ENCODE data around the gene MUL1.
A peak's percentile ranks its signal among the peaks of the same experiment; 100 is the strongest.

The MUL1 gene

DNA sequence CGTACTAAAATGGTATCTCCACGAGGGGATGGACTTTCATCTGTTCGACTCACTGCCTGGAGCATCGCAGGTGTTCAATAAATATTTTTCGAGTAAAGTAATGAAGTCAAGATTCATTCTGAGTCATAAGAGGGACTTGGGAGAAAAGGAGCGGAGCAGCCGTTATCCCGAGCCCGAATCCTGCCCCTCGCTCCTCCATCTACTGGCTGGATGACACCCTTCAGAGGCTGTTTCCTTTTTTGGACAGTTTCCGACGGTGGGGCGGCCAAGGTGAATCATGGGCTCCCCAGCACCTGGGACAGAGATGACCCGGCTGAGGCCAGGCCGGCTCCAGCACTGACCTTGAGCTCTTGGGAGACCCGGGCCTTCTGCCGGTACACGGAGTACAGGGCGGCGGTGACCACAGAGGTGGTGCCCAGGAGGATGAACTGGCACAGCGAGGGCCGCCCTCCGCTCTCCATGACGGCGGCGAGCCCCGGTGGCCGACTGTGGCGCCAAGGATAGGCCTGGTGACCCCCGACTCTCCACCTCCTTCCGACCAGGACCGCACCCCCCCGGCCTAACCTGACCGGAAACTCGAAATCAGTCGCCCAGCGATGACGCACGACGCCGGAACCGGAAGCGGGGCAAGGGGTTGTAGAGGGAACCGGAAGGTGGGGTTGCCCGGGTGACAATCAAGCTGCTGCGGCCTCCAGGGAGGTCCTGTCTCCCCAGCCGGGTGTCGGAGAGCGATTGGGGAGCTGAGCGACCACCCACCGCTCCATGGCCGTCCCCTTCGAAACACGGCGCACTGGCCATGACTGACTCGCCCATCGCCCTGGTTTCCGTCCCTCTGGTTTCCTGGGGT is at the start of gene MUL1:
Gene MUL1 (minus strand): TSS at position 588 of the 847 bp plus-strand sequence. CDS start 127 bp downstream, at position 461.
- no peaks in the 10 kb centered on the region for H3K9me3 Mint-ChIP-seq
- ATAC-seq, result peak; percentile 98

DNA sequence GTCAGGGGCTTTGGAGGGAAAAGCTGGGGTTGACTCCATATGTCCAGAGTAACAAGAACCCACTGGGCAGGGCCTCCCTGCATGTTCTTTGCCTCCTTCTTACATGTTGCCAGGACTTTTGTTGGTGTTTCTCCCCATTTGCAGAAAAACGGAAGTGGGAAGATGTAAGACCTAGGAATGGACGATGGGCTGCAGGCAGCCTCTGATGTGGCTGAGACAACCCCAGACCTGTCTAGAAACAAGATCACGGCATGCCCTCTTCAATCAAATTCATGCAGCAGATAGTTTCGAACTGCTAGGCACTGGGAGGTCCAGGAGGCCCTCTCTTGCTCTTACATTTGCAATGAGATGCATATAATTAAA is 47.8 kb upstream of the MUL1 start:
- no peaks in the 10 kb centered on the region for H3K9me3 Mint-ChIP-seq
- ATAC-seq (no peak), DNase-seq (no peak)
- H3K4me1 Mint-ChIP-seq, result no peaks in the 10 kb centered on the region
- H3K27me3 Mint-ChIP-seq, result peaks cover 38% of the 10 kb centered on the region
- H3K27ac Mint-ChIP-seq, result no peak overlapping the region
- no peaks in the 10 kb centered on the region for H3K36me3 Mint-ChIP-seq (ENCODE audit: low read depth)
- H3K4me3 Mint-ChIP-seq, result no peak overlapping the region

More for the DNA sequence above, at the start of gene MUL1:
- H3K27ac Mint-ChIP-seq, result peak within 1 kb of the TSS; percentile 70
- peak within 1 kb of the TSS; percentile 92 for H3K4me3 Mint-ChIP-seq
- H3K4me1 Mint-ChIP-seq, result peaks cover 29% of the 10 kb centered on the region
- DNase-seq, result peak; percentile 98
- H3K27me3 Mint-ChIP-seq, result peaks cover under 1% of the 10 kb centered on the region
- H3K36me3 Mint-ChIP-seq (ENCODE audit: low read depth), result peaks cover 2% of the 10 kb centered on the region

GRCh38 chr1:20555025-20555757 is 47.2 kb upstream of the MUL1 start:
- H3K9me3 Mint-ChIP-seq, result no peaks in the 10 kb centered on the region
- no peak overlapping the region for H3K4me3 Mint-ChIP-seq
- peaks cover 35% of the 10 kb centered on the region for H3K27me3 Mint-ChIP-seq
- ATAC-seq (no peak), DNase-seq (no peak)
- H3K27ac Mint-ChIP-seq, result no peak overlapping the region
- H3K4me1 Mint-ChIP-seq, result no peaks in the 10 kb centered on the region
- no peaks in the 10 kb centered on the region for H3K36me3 Mint-ChIP-seq (ENCODE audit: low read depth)

DNA sequence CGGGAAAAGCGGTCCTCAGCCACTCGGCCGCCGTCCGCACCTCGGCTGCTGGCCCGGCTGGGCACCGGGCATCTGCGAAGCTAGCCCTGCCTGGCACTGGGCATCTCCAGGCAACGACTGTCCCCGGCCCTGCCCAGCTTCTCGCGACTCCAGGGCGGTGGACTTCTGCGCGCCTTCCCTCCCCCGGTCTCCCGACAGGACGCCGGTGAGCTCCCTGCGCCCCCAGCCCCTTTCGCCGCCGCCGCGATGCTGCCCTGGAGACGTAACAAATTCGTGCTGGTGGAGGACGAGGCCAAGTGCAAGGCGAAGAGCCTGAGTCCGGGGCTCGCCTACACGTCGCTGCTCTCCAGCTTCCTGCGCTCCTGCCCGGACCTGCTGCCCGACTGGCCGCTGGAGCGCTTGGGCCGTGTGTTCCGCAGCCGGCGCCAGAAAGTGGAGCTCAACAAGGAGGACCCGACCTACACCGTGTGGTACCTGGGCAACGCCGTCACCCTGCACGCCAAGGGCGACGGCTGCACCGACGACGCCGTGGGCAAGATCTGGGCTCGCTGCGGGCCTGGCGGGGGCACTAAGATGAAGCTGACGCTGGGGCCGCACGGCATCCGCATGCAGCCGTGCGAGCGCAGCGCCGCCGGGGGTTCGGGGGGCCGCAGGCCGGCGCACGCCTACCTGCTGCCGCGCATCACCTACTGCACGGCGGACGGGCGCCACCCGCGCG is 44.9 kb upstream of the MUL1 start:
- Mint-ChIP-seq H3K36me3 (ENCODE audit: low read depth) (no peaks in the 10 kb centered on the region), H3K4me1 (no peaks in the 10 kb centered on the region), H3K4me3 (no peak overlapping the region), H3K27ac (no peak overlapping the region), H3K9me3 (no peaks in the 10 kb centered on the region), H3K27me3 (peaks cover 35% of the 10 kb centered on the region)
- ATAC-seq (no peak), DNase-seq (no peak)

GRCh38 chr1:20551945-20552727 is 44.2 kb upstream of the MUL1 start, which contains the start of gene FAM43B:
TSS of gene FAM43B (plus strand) at chr1:20552573. CDS start at chr1:20552974, 401 bp downstream.
- H3K36me3 Mint-ChIP-seq (ENCODE audit: low read depth), result no peaks in the 10 kb centered on the region
- DNase-seq, result peak; percentile 22
- H3K4me3 Mint-ChIP-seq, result no peak within 1 kb of the TSS
- no peaks in the 10 kb centered on the region for H3K4me1 Mint-ChIP-seq
- no peak within 1 kb of the TSS for H3K27ac Mint-ChIP-seq
- peaks cover 39% of the 10 kb centered on the region for H3K27me3 Mint-ChIP-seq
- ATAC-seq, result peak; percentile 51
- H3K9me3 Mint-ChIP-seq, result no peaks in the 10 kb centered on the region

DNA sequence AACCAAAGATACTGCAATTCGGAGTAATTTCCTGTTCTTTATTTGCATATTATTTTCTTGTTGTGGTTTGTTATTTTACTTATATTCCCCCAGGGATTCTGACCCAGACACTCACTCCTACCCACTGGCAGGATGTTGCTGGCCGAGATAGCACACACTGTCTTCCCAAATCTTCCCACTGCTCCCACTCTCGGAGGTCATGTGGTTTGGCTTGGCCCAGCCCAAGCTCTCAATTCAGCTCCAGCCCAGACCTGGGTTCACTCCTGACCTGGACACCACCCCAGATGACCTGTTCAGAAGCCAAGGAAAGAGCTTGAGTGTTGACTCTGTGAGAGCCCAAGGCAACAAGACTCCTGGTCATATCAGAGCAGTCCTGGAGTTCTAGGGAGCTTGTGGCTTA is 43.2 kb upstream of the MUL1 start:
- Mint-ChIP-seq H3K9me3 (no peaks in the 10 kb centered on the region), H3K27me3 (peaks cover 45% of the 10 kb centered on the region), H3K4me1 (no peaks in the 10 kb centered on the region), H3K4me3 (no peak overlapping the region), H3K27ac (no peak overlapping the region), H3K36me3 (ENCODE audit: low read depth) (no peaks in the 10 kb centered on the region)
- no peak for DNase-seq
- no peak for ATAC-seq

- no peak overlapping the region for H3K4me3 Mint-ChIP-seq
- no peak overlapping the region for H3K27ac Mint-ChIP-seq
- no peaks in the 10 kb centered on the region for H3K9me3 Mint-ChIP-seq
- DNase-seq (no peak), ATAC-seq (no peak)
- peaks cover 42% of the 10 kb centered on the region for H3K27me3 Mint-ChIP-seq
- no peaks in the 10 kb centered on the region for H3K4me1 Mint-ChIP-seq
- H3K36me3 Mint-ChIP-seq (ENCODE audit: low read depth), result no peaks in the 10 kb centered on the region
Measured at GRCh38 chr1:20546637-20547036, 38.7 kb upstream of the MUL1 start.

DNA sequence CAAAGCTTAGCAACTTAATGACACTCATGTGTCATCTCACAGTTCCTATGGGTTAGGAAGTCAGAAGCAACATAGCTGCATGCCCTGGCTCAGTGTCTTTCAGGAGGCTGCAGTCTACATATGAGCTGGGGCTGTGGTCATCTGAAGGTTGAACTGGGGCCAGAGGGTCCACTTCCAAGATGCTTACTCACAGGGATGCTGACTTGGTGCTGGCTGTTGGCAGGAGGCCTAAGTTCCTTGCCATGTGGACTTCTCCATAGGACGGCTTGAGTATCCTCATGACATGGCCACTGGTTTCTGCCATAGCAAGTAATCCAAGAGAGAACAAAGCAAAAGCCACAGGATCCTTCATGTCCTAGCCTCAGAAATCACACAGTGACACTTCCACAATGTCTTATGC is 32.3 kb upstream of the MUL1 start:
- Mint-ChIP-seq H3K27me3 (peaks cover 35% of the 10 kb centered on the region), H3K4me1 (no peaks in the 10 kb centered on the region), H3K36me3 (ENCODE audit: low read depth) (no peaks in the 10 kb centered on the region), H3K27ac (no peak overlapping the region), H3K4me3 (no peak overlapping the region), H3K9me3 (no peaks in the 10 kb centered on the region)
- DNase-seq (no peak), ATAC-seq (no peak)

- H3K27me3 Mint-ChIP-seq, result peaks cover 34% of the 10 kb centered on the region
- H3K36me3 Mint-ChIP-seq (ENCODE audit: low read depth), result no peaks in the 10 kb centered on the region
- no peak for ATAC-seq
- no peak overlapping the region for H3K27ac Mint-ChIP-seq
- no peak for DNase-seq
- no peaks in the 10 kb centered on the region for H3K4me1 Mint-ChIP-seq
- H3K9me3 Mint-ChIP-seq, result no peaks in the 10 kb centered on the region
- H3K4me3 Mint-ChIP-seq, result no peak overlapping the region
Measured at GRCh38 chr1:20538760-20539551, 31.0 kb upstream of the MUL1 start.

- no peak for DNase-seq
- Mint-ChIP-seq H3K4me3 (no peak overlapping the region), H3K27me3 (peaks cover 34% of the 10 kb centered on the region), H3K9me3 (no peaks in the 10 kb centered on the region), H3K4me1 (no peaks in the 10 kb centered on the region), H3K36me3 (ENCODE audit: low read depth) (no peaks in the 10 kb centered on the region), H3K27ac (no peak overlapping the region)
- ATAC-seq, result no peak
Measured at GRCh38 chr1:20538227-20538626, 30.3 kb upstream of the MUL1 start.

DNA sequence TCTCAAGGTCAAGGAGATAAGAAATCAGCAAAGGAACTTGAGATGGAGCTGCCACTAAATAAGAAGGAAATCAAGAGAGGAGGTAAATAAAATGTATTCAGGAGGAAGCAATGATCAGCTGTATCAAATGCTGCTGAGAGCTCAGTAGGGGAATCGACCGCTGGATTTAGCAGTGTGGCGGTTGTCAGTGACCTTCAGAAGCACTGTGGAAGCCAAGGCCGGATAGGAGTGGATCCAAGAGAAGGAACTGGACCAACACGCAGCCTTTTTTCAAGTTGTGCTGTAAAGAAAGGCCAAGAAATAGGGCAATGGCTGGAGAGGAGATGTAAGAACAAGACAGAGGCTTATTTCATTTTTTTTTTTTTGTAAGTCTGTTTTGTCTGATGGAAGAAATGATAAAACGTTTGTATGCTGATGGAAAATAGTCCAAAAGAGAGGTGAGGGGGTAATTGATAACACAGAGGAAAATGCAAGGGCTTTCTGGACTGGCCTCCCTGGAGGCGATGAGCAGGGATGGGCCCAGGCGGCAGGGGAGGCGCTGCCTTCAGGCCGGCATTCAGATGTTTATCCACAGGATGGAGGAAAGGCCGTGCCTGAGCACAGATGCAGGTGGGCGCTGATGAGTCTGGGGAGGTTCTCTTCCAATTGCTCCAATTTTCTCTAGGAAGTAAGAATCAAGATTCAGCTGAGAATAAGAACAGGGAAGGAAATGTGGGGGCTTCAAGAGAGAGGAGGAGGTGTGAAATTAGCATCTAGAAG is 26.9 kb upstream of the MUL1 start:
- DNase-seq (no peak), ATAC-seq (no peak)
- Mint-ChIP-seq H3K27me3 (peaks cover 28% of the 10 kb centered on the region), H3K4me3 (no peak overlapping the region), H3K27ac (no peak overlapping the region), H3K9me3 (no peaks in the 10 kb centered on the region), H3K36me3 (ENCODE audit: low read depth) (no peaks in the 10 kb centered on the region), H3K4me1 (no peaks in the 10 kb centered on the region)

- H3K4me3 Mint-ChIP-seq, result no peak overlapping the region
- no peaks in the 10 kb centered on the region for H3K36me3 Mint-ChIP-seq (ENCODE audit: low read depth)
- ATAC-seq (no peak), DNase-seq (no peak)
- H3K9me3 Mint-ChIP-seq, result no peaks in the 10 kb centered on the region
- peaks cover 34% of the 10 kb centered on the region for H3K27me3 Mint-ChIP-seq
- no peak overlapping the region for H3K27ac Mint-ChIP-seq
- H3K4me1 Mint-ChIP-seq, result no peaks in the 10 kb centered on the region
Measured at GRCh38 chr1:20533635-20534034, 25.7 kb upstream of the MUL1 start.

DNA sequence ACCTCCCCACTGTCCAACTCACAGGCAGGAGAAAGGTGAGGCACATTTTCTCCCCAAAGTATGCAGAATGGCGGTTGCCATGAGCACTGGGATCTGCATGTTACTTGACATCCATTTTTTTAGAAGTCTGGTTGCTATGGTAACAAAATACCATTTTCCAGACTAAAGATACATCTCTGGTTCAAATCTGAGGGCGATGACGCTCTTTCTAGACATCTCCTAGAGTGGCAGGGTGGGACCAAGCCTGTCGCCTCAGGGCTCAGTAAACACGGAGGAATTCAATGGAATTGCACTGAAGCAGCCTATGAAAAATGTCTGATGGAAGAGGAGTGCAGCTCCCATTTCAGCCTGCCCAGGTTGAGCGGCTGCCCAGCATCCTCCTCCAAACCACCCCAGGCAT is 22.9 kb upstream of the MUL1 start:
- ATAC-seq (no peak), DNase-seq (no peak)
- peaks cover 40% of the 10 kb centered on the region for H3K27me3 Mint-ChIP-seq
- no peak overlapping the region for H3K27ac Mint-ChIP-seq
- no peak overlapping the region for H3K4me3 Mint-ChIP-seq
- H3K9me3 Mint-ChIP-seq, result no peaks in the 10 kb centered on the region
- H3K36me3 Mint-ChIP-seq (ENCODE audit: low read depth), result no peaks in the 10 kb centered on the region
- H3K4me1 Mint-ChIP-seq, result no peaks in the 10 kb centered on the region
